Peyer's patch (tissue), 4 donors: Measurements from ENCODE around the gene ZNF202.

Experiments used
- CTCF ChIP-seq, 6 experiments: fragments of 450-650 bp in 4 of 6; fragments of 200-600 bp in 2 of 6; sonication (generic) in 1 of 6; IDR thresholded peaks; one replicate each; pipeline ENCODE4 v1.5.1; 2017 to 2019; ENCODE audit warnings: antibody characterized with exemption in 6 of 6, mild to moderate bottlenecking in 3 of 6, moderate library complexity in 1 of 6
- POLR2A ChIP-seq, 2 donors: fragments of 450-650 bp; IDR thresholded peaks; one replicate each; pipeline ENCODE4 v1.5.1; 2017; ENCODE audit warnings: antibody characterized with exemption in 2 of 2, mild to moderate bottlenecking in 2 of 2, moderate library complexity in 2 of 2

GRCh38 chr11:123707206-123707605, 34.3 kb downstream of the ZNF202 start:
- TF ChIP-seq CTCF (IDR thresholded peaks at IDR 0.05) (no peak), POLR2A (IDR thresholded peaks at IDR 0.05) (no peak)
